Spleen (tissue), 11 donors: ENCODE measurements around the gene CUL9. TPM values are rescaled to one million over a fixed set of nuclear protein-coding genes. Genes with fewer than 3 reads are reported as not detected.

ENCODE experiments used
- DNase-seq: peaks from one replicate; pipeline ENCODE4 v3.0.0-alpha.2; 2020
- H3K27ac ChIP-seq, 8 donors: fragments of 200-600 bp; sonication (generic) in 7 of 8; 1 replicate in 4 of 8; 2 replicates in 4 of 8; pipeline versions ENCODE4 v1.5.0 to v1.8.0; 2016 to 2021; ENCODE audit warnings: inconsistent platforms in 4 of 8, mild to moderate bottlenecking in 4 of 8, moderate library complexity in 1 of 8
- H3K27me3 ChIP-seq, 7 donors: fragments of 200-600 bp; sonication (generic) in 6 of 7; replicated peaks in 1 of 7; 1 replicate in 4 of 7; 2 replicates in 3 of 7; pipeline versions ENCODE4 v1.5.0 to v1.8.0; 2016 to 2021; ENCODE audit warnings: inconsistent platforms in 3 of 7, mild to moderate bottlenecking in 1 of 7
- H3K36me3 ChIP-seq, 6 donors: fragments of 200-600 bp; sonication (generic) in 5 of 6; 1 replicate in 4 of 6; 2 replicates in 2 of 6; pipeline versions ENCODE4 v1.5.0 to v1.8.0; 2016 to 2021; ENCODE audit warnings: inconsistent platforms in 2 of 6
- H3K4me1 ChIP-seq, 6 donors: fragments of 200-600 bp; sonication (generic) in 5 of 6; 1 replicate in 3 of 6; 2 replicates in 3 of 6; pipeline versions ENCODE4 v1.5.0 to v1.8.0; 2016 to 2021; ENCODE audit warnings: inconsistent platforms in 3 of 6
- H3K4me3 ChIP-seq, 8 donors: fragments of 200-600 bp; sonication (generic) in 7 of 8; 1 replicate in 4 of 8; 2 replicates in 4 of 8; pipeline versions ENCODE4 v1.5.0 to v1.8.0; 2016 to 2021; ENCODE audit warnings: inconsistent platforms in 4 of 8, mild to moderate bottlenecking in 4 of 8, moderate library complexity in 2 of 8
- H3K9me3 ChIP-seq, 8 donors: fragments of 200-600 bp; sonication (generic) in 7 of 8; 1 replicate in 4 of 8; 2 replicates in 4 of 8; pipeline versions ENCODE4 v1.5.0 to v1.8.0; 2016 to 2021; ENCODE audit warnings: inconsistent platforms in 4 of 8
- POLR2A ChIP-seq, 3 donors: fragments of 450-650 bp; IDR thresholded peaks; one replicate each; pipeline ENCODE4 v1.5.1; 2017; ENCODE audit warnings: antibody characterized with exemption in 3 of 3, mild to moderate bottlenecking in 1 of 3
- POLR2AphosphoS5 ChIP-seq, 3 donors: sonication (generic); formaldehyde crosslinking; IDR thresholded peaks; one replicate each; pipeline ENCODE4 v1.5.1; 2017; ENCODE audit warnings: antibody characterized with exemption in 3 of 3
- WGBS, 5 donors: extraction: QIAGEN DNeasy Blood & Tissue Kit in 3 of 5; methylation state at CpG; one replicate each; pipeline versions ENCODE4 v1.1.5 to v1.1.7; 2013 to 2018; 5-methylcytosine and 5-hydroxymethylcytosine counted together
- intact Hi-C: fragments of 100-400 bp; cut with DNase I; formaldehyde crosslinking; loops from one replicate; pipeline ENCODE4 v1.15.0; 2023; ENCODE audit warnings: low total_unique reads
- polyA plus RNA-seq, 3 donors: library from polyadenylated mRNA; stranded (reverse); fragments of 200-250 nt; gene quantifications; one replicate each; pipeline ENCODE4 v1.2.1, GENCODE V29; 2013
- total RNA-seq, 7 donors: library from RNA; depleted of rRNA in 3 of 7; stranded (reverse); fragments of >200 nt in 3 of 7; fragmentation: NEBNext Ultra II Directional in 4 of 7; extraction: Animal tissue kit (Norgen Biotek cat#: 25700) in 4 of 7; gene quantifications; one replicate each; pipeline versions ENCODE4 v1.1.0 to v1.2.1, GENCODE V29; 2016 to 2021
- TF ChIP-seq, protein P1 (sequence below), 11 experiments: fragments of 200-600 bp in 7 of 11; fragments of 450-650 bp in 4 of 11; sonication (generic) in 4 of 11; IDR thresholded peaks in 8 of 11; conservative IDR thresholded peaks in 3 of 11; 1 replicate in 7 of 11; 2 replicates in 4 of 11; pipeline versions ENCODE4 v1.4.0 to v1.8.0; 2016 to 2021; ENCODE audit warnings: antibody characterized with exemption in 11 of 11, inconsistent platforms in 4 of 11, mild to moderate bottlenecking in 1 of 11
- donor health status: healthy with polysubstance abuse.
- donor health status: DM: no; HTN: no; CAD: no; lungs with moderate emphysema.
- donor health status: DM: no; HTN: no; CAD: no.
- donor health status: Bipolar disorder and iron deficiency.
- donor health status: healthy.
- donor health status: DM: no; HTN: no; CAD: no.
- donor health status: DM: yes; HTN: yes; CAD: no.

The CUL9 gene
- total and polyA plus RNA-seq, 10 donors = 50.4 to 145 (median 69.1) TPM

DNA sequence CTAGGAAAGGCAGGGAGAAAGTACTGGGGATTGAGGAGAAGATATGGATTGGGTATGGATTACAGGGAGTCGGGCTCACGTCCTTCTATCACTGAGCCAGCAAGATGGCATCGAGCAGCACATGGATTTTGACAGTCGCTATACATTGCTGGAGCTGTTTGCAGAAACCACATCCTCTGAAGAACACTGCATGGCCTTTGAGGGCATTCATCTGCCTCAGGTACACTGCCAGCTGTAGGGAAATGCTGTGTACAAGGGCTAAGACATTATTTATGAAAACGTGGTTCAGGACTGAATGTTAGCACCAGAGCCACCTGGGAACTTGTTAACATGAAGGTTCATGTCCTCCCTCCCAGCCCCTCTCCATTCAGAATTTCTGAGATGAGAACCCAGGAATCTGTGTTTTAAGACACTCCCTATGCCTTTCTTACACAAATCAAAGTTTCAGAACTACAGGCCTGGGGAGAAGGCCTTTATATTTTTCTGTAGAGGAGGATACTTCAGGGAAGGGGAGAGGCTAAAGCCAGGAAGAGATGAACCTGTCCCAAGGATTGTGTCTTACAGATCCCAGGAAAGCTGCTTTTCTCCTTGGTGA, 3.5 kb downstream of the CUL9 start:
- 63 to 79% (median 76%) methylated on average over 5 of the region's 5 CpGs for WGBS, 5 donors
- TF ChIP-seq POLR2AphosphoS5 (IDR thresholded peaks at IDR 0.05) (no peak), POLR2A (IDR thresholded peaks at IDR 0.05) (no peak)
- TF ChIP-seq, protein P1, sequence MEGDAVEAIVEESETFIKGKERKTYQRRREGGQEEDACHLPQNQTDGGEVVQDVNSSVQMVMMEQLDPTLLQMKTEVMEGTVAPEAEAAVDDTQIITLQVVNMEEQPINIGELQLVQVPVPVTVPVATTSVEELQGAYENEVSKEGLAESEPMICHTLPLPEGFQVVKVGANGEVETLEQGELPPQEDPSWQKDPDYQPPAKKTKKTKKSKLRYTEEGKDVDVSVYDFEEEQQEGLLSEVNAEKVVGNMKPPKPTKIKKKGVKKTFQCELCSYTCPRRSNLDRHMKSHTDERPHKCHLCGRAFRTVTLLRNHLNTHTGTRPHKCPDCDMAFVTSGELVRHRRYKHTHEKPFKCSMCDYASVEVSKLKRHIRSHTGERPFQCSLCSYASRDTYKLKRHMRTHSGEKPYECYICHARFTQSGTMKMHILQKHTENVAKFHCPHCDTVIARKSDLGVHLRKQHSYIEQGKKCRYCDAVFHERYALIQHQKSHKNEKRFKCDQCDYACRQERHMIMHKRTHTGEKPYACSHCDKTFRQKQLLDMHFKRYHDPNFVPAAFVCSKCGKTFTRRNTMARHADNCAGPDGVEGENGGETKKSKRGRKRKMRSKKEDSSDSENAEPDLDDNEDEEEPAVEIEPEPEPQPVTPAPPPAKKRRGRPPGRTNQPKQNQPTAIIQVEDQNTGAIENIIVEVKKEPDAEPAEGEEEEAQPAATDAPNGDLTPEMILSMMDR (IDR thresholded peaks at IDR 0.05 in 8 of 11, conservative IDR thresholded peaks at IDR 0.05 in 3 of 11) = no peak
- no peaks in the 10 kb centered on the region for H3K27me3 ChIP-seq
- DNase-seq = no peak
- peaks cover 0 to 71% (median 49%) of the 10 kb centered on the region in 6 donors for H3K36me3 ChIP-seq
- H3K27ac ChIP-seq = peak overlapping the region in 1 of 8 donors; percentile 10
- H3K9me3 ChIP-seq = no peaks in the 10 kb centered on the region
- intact Hi-C loops = no loop called here
- H3K4me3 ChIP-seq = no peak overlapping the region
- peaks cover 21 to 63% (median 37%) of the 10 kb centered on the region in 6 donors for H3K4me1 ChIP-seq

DNA sequence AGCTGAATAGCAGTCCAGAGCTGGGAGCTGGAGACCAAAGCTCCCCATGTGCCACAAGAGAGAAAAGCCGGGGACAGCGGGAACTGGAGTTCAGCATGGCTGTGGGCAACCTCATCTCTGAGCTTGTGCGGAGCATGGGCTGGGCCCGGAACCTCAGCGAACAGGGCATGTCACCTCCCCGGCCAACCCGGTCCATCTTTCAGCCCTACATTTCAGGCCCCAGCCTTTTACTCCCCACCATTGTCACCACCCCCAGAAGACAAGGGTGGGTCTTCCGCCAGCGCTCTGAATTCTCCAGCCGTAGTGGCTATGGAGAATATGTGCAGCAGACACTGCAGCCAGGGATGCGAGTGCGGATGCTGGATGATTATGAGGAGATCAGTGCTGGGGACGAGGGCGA, 4.0 kb downstream of the CUL9 start:
- no peak for TF ChIP-seq POLR2AphosphoS5 (IDR thresholded peaks at IDR 0.05)
- TF ChIP-seq, protein P1 (IDR thresholded peaks at IDR 0.05 in 8 of 11, conservative IDR thresholded peaks at IDR 0.05 in 3 of 11) = no peak
- TF ChIP-seq POLR2A (IDR thresholded peaks at IDR 0.05) = no peak
- Histone ChIP-seq H3K36me3 (peaks cover 0 to 71% (median 47%) of the 10 kb centered on the region in 6 donors), H3K4me3 (no peak overlapping the region), H3K9me3 (no peaks in the 10 kb centered on the region), H3K4me1 (peaks cover 21 to 58% (median 37%) of the 10 kb centered on the region in 6 donors), H3K27ac (peak overlapping the region in 1 of 8 donors; percentile 10), H3K27me3 (no peaks in the 10 kb centered on the region)
- intact Hi-C loops = no loop called here
- DNase-seq = peak; percentile 54
- WGBS, 5 donors = 96 to 99% (median 98%) methylated on average over 9 to 14 of the region's 14 CpGs

DNA sequence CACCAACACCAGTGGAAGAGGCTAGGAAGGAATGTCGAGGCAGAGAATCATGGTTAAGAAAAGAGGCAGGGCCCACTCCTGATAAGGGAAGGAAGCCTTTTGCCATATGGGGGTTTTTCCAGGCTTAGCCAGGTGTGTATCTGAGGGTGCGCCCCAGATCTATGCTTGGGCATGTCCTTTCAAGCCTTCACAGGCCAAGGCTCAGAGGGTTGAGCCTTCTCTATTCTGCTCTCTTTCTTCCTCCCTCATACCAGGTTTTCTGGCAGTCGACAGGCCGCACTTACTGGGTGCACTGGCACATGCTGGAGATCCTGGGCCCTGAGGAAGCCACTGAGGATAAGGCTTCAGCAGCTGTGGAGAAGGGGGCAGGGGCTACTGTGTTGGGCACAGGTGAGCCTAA, 4.7 kb downstream of the CUL9 start:
- Histone ChIP-seq H3K36me3 (peaks cover 0 to 75% (median 48%) of the 10 kb centered on the region in 6 donors), H3K4me3 (no peak overlapping the region), H3K4me1 (peaks cover 17 to 51% (median 30%) of the 10 kb centered on the region in 6 donors), H3K27me3 (no peaks in the 10 kb centered on the region), H3K9me3 (no peaks in the 10 kb centered on the region), H3K27ac (no peak overlapping the region)
- TF ChIP-seq, protein P1 (IDR thresholded peaks at IDR 0.05 in 8 of 11, conservative IDR thresholded peaks at IDR 0.05 in 3 of 11) = no peak
- TF ChIP-seq POLR2AphosphoS5 (IDR thresholded peaks at IDR 0.05) = no peak
- no peak for TF ChIP-seq POLR2A (IDR thresholded peaks at IDR 0.05)
- peak; percentile 20 for DNase-seq
- intact Hi-C loops = no loop called here
- 94 to 98% (median 97%) methylated on average over 4 of the region's 4 CpGs for WGBS, 5 donors

DNA sequence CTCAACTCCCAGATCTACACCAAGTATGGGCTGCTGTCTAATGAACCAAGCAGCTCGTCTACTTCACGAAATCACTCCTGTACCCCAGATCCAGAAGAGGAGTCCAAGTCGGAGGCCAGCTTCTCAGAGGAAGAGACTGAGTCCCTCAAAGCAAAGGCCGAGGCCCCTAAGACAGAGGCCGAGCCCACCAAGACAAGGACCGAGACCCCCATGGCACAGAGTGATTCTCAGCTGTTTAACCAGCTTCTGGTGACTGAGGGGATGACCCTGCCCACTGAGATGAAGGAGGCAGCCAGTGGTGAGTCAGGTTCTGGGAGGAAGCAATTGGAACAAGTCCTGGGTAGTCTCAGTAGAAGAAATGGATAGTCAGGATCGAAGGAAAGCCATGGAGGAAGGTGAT, 5.8 kb downstream of the CUL9 start:
- Histone ChIP-seq H3K4me1 (peaks cover 13 to 41% (median 23%) of the 10 kb centered on the region in 6 donors), H3K9me3 (no peaks in the 10 kb centered on the region), H3K27ac (no peak overlapping the region), H3K4me3 (no peak overlapping the region), H3K36me3 (peaks cover 0 to 86% (median 54%) of the 10 kb centered on the region in 6 donors), H3K27me3 (no peaks in the 10 kb centered on the region)
- intact Hi-C loops = no loop called here
- DNase-seq = peak; percentile 4
- TF ChIP-seq, protein P1 (IDR thresholded peaks at IDR 0.05 in 8 of 11, conservative IDR thresholded peaks at IDR 0.05 in 3 of 11) = no peak
- TF ChIP-seq POLR2AphosphoS5 (IDR thresholded peaks at IDR 0.05) (no peak), POLR2A (IDR thresholded peaks at IDR 0.05) (no peak)
- 95 to 97% (median 96%) methylated on average over 7 of the region's 7 CpGs for WGBS, 5 donors
